Stimulated activated CD8-positive, alpha-beta memory T cell treated with anti-CD3 and anti-CD28 coated beads, Interleukin-7, amount 100 ng/mL, for 48 hours (primary cell): Measurements from ENCODE around the gene CDK5RAP1.

Source experiments
- DNase-seq, 2 donors: peaks; one replicate each; pipeline ENCODE4 v3.0.0-alpha.2; 2020; ENCODE audit warnings: low read depth in 1 of 2; ENCODE audit errors: extremely low read depth in 1 of 2

Gene CDK5RAP1

GRCh38 chr20:33387177-33387576 is 14.1 kb downstream of the CDK5RAP1 start:
- no peak for DNase-seq

GRCh38 chr20:33386673-33387072 is 14.6 kb downstream of the CDK5RAP1 start:
- DNase-seq: no peak

- no peak for DNase-seq
Measured at GRCh38 chr20:33377366-33377765, 24.0 kb downstream of the CDK5RAP1 start.

- no peak for DNase-seq
Measured at GRCh38 chr20:33373735-33374605, 27.3 kb downstream of the CDK5RAP1 start.

DNA sequence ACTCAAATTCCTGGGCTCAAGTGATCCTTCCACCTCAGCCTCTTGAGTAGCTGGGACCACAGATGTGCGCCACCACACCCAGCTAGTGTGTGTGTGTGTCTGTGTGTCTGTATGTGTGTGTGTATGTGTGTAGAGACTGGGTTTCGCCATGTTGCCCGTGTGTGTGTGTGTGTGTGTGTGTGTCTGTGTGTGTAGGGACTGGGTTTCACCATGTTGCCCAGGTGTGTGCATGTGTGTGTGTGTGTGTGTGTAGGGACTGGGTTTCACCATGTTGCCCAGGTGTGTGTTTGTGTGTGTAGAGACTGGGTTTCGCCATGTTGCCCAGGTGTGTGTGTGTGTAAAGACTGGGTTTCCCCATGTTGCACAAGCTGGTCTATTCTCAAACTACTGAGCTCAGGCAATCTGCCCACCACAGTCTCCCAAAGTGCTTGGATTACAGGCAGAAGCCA is 28.3 kb downstream of the CDK5RAP1 start:
- no peak for DNase-seq

- DNase-seq: peak; percentile 7 to 10
Measured at GRCh38 chr20:33370291-33370690, 31.0 kb downstream of the CDK5RAP1 start.

DNA sequence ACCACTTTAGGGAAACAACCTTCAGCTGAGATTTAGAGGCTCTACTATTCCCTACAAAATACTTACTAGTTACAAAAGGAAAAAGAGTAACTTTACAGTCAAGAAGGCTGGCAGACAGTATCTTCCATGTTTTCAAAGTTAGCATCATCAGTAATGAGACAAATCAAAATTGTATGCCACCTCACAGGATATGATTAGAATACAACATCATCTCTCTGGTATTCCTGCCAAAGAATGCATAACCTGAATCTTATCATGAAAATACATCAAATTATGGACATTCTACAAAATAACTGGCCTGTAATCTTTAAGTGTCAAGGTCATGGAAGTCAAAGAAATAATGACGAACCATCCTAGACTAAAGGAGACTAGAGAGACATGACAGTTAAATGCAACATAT is 38.4 kb downstream of the CDK5RAP1 start:
- no peak for DNase-seq

- DNase-seq: no peak
Measured at GRCh38 chr20:33359399-33360261, 41.7 kb downstream of the CDK5RAP1 start.

- DNase-seq: no peak
Measured at GRCh38 chr20:33353013-33353402, 48.3 kb downstream of the CDK5RAP1 start.

GRCh38 chr20:33352258-33353012 is 48.9 kb downstream of the CDK5RAP1 start:
- DNase-seq: no peak

- DNase-seq: no peak
Measured at GRCh38 chr20:33351696-33352095, 49.6 kb downstream of the CDK5RAP1 start.

GRCh38 chr20:33349493-33349892 is 51.8 kb downstream of the CDK5RAP1 start:
- DNase-seq: no peak

DNA sequence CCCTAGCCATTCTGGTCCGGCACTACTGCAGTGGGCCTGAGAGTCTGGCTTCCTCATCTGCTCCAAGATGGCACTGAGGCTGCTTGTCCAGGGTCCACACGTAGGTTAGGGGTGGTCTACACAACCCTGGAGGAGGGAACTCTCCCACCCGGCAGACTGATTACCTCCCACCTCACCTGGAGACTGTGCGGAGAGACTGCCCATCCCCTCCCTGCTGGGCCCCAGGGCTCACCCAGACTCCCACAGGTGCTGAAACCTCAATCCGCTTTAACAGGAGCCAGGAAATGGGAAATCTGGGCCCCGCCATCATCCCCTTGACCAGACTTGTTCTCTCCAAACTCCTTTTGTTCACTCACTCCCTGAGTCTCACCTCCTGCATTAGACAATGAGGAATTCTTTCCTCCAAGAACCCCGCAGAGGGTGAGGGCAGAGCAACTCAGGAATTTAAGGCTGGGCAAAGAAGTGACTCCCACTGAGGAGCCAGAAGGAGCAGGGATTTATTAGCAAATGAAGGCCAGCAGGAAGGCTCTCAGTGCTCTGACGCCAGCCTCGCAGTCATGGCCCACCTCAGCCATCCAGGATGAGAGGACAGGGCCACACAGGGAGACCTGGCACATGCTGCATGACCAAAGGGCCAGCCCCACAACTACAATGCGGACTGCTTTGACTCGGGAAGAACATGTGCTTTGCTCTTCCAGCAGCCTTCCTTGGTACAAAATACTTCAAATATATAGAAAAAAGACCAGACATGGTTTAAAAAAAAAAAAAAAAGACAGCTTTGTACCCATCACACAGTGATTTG is 53.0 kb downstream of the CDK5RAP1 start:
- DNase-seq: no peak

DNA sequence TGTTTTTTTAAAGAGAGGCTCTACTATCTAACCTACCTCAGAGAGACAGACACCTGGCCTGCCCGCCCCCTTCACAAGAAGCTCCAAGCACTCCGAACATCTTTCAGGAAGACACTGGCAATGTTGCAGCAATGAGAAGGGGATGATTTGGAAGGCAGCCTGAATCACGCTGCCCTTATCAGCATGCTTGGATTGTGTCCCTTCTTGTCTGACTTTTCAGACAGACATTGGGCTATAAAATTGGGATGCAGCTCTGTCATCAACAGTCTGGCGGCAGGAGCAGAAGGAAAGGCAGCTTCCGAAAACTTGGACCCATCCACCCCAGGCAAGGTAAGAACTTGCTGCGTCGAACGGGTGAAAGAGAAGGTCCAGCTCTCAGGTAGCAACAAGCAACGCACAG is 56.0 kb downstream of the CDK5RAP1 start:
- no peak for DNase-seq

- DNase-seq: no peak
Measured at GRCh38 chr20:33343521-33343920, 57.8 kb downstream of the CDK5RAP1 start.

- no peak for DNase-seq
Measured at GRCh38 chr20:33339515-33340058, 61.7 kb downstream of the CDK5RAP1 start.

DNA sequence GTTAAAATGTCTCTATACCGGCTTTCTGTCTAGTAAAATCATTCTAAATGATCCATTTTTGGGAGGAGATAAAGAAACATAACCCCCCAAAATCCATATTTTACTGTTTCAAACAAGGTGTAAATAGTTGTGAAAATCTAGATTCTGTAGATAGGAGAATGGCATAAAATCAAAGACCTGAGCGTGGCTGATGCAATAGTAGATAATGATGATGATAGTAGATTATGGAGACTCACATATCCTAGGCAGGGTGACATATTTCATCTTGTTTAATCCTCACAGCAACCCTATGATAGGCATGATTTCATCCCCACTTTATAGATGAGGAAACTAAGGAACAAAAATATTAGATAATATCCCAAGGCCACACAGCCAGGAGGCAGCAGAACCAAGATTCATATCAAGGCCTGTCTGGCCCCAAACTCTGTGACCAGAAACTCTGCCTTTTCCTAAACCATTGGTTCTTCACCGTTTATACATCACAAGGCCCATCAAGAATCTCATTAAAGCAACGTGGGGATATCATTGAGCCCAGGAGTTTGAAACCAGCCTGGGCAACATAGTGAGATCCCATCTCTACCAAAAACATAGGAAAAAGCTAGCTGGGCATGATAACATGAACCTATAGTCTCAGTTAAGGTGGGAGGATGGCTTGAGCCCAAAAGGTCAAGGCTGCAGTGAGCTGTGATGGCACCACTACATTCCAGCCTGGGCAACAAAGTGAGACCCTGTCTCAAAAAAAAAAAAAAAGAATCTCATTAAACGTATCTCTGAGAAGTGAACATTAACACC is 62.7 kb downstream of the CDK5RAP1 start:
- DNase-seq: no peak

DNA sequence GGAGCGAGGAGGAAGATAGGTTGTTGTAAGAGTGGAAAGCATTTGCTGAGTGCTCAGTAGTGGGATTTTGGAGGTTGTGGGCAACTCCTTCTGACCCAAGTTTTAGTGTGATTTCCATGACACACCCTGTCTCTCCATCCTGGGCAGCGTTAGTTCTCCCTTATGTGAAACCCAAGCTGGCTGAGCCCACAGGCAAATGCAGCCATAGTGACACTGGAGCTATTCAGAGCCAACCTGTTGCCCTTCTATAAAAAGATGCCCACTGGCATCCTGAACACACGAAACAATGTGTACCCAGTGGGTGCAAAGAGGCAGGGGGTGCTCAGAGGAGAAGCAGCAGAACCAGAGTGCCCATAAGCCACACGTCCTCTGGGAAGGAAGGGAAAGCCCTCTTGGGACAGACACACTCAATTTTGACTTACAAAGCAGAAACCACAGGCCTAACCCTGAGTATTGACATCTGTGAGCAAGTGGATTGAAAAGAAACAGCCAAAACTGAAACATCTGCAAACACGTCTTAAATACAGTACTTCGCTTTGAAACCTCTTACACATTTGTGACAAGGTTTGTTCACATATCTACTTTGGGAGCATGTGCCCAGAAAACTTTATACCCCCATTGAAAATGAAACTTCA is 63.7 kb downstream of the CDK5RAP1 start:
- no peak for DNase-seq

DNA sequence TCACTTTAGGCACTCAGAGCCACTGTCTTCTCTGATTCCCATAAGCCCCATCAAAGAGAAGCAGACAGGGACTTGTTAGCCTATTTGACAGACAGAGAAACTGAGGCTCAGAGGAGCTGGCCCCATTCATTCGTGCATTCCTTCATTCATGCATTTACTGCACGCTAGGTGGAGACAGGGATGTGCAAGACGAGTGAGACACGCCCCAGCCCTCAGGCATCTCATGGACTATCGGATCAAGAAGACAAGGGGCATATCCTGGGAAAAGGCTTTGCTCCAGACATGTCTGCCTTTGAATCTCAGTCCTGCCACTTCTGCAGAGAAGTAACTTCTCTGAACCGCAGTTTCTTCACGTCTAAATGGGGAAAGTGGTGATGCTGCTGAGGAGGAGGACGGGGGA is 64.2 kb downstream of the CDK5RAP1 start:
- DNase-seq: no peak
